CD4-positive, alpha-beta T cell treated with Interleukin-6 for 4 hours (primary cell): ENCODE data around the gene SASH1.

Experiments used
- DNase-seq: peaks from one replicate; pipeline ENCODE4 v3.0.0-alpha.2; 2020; ENCODE audit warnings: mixed read lengths

SASH1 gene

DNA sequence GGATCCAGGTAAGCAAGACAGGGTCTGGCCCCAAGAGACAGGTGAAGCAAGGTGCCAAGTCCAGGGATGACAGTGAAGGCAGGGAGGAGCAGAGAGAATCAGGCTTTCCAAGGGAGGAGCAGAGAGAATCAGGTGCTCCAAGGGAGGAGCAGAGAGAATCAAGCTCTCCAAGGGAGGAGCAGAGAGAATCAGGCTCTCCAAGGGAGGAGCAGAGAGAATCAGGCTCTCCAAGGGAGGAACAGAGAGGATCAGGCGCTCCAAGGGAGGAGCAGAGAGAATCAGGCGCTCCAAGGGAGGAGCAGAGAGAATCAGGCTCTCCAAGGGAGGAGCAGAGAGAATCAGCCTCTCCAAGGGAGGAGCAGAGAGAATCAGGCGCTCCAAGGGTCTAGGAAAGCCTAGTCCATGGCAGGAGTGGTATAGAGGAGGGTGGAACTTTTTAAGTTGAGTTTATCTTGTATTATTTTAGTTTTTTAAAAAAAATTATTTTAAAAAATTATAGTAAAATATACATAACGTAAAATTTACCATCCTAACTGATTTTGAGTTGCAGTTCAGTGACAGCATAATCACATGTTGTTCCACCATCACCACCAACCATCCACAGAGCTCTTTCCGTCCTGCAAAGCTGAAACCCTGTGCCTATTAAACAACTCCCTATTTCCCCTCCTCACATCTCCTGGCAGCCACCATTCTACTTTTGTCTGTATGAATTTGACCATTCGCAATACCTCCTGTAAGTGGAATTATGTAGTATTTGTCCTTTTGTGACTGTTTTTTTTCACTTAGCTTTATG is 64.1 kb downstream of the SASH1 start:
- no peak for DNase-seq

DNA sequence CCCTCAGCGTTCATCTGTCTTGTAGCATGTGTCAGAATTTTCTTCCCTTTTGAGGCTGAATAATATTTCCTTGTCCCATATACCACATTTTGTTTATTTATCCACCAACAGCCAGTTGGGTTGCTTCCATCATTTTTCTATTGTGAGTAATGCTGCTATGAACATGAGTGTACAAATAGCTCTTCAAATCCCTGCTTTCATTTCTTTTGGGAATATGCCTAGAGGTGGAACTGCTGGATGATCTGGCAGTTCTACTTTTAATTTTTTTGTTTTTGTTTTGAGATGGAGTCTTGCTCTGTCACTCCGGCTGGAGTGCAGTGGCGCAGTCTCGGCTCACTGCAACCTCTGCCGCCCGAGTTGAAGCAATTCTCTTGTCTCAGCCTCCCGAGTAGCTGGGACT is 64.7 kb downstream of the SASH1 start:
- DNase-seq: no peak

DNA sequence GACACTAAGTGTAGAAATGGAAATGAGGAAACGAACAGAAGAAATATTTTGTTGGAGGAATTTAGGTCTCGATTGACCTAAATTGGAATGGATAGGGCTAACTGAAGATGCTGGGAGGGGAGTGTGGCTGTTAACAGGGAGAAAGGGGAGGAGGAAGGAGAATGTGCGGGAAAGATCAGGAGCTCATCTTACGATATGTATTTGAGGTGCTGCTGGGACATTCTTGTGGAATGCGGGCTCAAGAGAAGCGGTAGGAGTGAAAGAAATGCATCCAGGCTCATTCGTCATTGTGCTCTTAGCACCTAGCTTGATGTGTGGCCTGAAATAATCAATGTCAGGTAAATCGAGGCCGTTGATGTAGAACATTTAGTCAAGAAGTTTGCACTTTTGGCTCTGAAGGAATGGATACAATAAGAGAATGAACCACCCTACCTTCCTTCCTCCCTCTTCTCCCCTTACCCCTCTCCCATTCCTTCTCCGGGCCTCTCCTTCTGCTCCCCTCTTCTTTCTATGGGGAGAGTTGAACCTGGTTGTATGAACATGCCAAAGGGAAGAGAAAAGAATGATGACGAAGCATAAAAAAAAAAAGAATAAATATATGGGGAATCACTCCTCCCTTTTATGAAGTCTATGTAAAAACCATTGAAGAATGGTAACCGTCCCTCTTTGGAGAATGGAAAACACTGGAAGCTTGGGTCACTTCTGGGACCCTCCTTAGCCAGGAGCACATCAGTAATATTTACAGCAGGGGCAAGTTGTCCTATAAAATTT is 70.9 kb downstream of the SASH1 start:
- no peak for DNase-seq

DNA sequence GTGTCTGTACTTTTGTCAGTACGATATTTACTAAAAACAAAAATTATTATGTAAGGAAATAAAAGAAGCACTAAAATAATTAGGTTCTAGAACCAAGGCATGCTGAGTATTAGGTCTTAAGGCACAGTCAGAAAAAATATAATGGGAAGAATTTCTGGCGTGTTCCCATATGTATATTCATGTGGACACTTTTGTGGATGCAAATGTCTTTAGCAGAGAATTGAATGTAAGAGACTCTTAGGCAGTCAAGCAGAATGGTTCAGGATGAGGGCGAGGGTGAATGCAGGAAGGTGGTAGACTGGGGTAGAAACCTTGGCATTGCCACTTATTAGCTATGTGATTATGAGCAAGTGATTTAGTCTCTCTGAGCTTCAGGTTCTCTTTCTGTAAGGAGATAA is 71.5 kb downstream of the SASH1 start:
- DNase-seq: no peak

DNA sequence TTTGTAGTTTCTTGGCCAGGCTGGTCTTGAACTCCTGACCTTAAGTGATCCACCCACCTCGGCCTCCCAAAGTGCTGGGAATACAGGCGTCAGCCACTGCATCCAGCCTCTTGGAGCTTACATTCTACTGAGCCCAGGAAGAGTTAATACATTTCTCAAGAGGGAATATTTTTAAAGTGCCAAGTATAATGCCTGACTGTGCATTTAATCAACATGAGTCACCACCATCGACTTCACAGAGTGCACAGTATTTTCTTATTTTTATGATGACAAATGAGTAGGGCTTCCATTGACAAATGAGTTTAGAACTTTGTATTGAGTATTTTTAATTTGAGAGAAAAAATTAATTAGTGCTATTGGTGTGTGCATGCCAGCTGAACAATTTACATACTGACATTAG is 72.2 kb downstream of the SASH1 start:
- no peak for DNase-seq

DNA sequence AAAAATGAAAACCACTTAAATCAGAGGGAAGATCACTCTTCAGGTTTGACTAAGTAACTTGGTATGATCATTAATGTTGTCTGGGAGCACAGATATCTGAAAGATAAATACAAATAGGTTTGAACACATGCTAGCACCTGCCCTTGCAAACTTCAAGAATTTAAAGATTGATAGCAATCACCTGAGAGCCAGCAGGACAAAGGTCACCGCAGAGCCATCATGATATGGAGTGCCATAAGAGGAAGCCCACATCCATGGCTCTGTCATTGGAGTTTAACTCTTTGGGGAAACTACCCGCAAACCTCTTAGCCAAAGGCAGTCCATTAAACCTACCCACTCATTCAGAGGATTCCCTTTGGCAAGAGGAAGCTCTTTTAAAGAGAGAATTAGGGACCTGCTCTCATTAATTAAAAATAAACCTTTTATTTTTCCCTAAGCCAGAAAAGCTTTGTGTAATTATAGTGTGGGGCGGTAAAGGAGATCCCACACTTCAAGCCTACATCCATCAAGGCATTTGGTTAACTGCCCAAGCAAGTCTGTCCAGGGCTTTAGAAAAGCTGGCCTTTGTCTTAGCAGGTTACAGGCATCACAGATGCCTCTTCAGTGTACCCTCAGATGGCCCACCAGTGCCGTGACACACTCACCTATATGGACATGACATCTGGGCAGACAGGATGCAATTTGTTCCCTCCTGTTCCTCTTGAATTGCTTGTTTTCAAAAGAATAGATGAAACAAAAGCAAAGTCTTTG is 73.0 kb downstream of the SASH1 start:
- no peak for DNase-seq

DNA sequence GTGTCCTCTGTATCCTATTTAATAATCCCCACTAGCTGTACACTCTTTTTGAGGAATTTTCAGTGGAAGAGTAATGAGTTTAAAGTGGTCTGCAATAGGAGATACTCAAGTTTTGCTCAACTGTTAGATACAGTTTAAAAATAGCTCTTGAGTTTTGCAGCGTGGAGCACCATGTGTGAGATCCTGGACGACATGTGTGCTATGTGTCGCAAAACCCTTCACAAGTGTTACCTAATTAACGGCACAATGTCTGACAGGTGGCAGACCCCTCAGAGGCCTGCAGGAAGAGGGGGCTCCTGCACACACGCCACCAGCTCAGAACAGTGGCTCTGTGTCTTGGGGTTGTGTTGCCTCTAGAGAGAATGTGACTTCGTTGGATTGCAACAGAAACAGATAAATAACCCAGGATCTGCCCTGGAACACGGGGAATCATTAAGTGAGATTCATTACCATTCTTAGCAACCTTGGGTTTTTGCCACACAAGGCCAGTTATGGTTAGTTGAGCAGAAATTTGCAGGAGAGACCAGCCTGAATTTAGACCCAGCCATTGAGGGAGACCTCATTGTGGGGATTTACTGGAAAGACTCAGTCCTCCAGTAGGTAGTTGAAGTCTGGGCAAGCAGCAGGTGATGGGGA is 73.8 kb downstream of the SASH1 start:
- DNase-seq: no peak

DNA sequence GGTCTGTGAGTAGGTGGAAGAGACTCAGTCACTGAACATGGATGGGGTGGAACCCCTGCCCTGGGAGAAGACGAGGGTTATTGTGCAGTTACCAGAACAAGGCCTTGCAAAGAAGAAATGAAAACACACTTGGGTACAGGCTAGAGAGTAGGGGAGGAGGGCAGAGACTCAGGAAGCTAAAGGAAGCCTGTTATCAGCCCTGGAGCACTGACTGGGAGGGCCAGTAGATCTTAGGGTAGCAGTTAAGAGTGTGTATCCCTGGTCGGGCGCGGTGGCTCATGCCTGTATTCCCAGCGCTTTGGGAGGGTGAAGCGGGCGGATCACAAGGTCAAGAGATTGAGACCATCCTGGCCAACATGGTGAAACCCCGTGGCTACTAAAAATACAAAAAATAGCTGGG is 74.4 kb downstream of the SASH1 start:
- DNase-seq: no peak

DNA sequence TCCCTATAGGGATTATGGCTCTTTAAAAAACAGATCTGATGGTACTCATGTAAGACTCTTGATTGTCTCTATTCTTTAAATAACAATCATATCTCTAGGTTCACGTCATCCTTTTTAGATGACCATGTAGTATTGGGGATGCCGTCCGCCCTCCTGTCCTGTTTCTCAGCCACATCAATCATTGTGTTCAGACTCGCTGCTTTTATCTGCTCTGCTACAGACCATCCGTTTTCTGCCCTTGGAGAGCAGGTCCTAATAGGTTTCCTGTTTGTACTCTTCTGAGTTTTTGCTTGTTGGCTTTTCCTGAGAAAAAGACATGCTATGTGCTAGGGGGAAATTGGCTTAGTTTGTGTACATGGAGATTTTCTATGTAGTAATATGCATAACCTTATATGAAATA is 76.8 kb downstream of the SASH1 start:
- no peak for DNase-seq

DNA sequence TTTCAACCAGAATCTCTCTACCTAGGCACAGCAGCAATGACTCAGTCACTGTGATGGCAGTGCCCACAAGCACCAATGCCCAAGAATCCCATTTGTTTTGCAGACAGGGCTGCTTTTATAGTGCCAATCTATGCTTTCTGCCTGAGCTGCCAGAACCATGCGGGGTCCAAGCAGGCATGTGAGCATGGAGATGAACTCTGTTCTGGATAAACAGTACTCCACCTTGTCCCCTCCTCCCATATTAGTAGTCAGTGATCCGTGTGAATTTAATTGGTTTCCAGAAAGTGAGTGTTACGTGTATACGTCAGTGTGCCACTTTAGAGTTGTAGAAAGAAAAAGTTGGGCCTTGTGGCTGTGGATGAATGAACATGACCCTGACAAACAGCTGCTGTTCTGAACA is 79.4 kb downstream of the SASH1 start:
- no peak for DNase-seq

DNA sequence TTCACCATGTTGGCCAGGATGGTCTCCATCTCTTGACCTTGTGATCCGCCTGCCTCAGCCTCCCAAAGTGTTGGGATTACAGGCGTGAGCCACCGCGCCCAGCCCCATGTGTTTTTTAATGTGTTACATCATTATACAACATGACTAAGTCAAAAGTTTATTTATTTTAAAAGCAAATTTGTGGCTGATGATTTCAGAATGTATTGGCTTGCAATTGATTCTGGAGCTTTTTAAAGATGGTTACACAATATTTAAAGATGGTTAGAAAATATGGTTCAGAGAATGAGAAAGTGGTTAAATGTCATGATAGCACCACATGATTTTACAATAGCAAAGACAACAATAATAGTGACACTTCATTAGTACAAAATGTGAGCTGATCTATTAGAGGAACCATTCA is 80.5 kb downstream of the SASH1 start:
- DNase-seq: no peak

DNA sequence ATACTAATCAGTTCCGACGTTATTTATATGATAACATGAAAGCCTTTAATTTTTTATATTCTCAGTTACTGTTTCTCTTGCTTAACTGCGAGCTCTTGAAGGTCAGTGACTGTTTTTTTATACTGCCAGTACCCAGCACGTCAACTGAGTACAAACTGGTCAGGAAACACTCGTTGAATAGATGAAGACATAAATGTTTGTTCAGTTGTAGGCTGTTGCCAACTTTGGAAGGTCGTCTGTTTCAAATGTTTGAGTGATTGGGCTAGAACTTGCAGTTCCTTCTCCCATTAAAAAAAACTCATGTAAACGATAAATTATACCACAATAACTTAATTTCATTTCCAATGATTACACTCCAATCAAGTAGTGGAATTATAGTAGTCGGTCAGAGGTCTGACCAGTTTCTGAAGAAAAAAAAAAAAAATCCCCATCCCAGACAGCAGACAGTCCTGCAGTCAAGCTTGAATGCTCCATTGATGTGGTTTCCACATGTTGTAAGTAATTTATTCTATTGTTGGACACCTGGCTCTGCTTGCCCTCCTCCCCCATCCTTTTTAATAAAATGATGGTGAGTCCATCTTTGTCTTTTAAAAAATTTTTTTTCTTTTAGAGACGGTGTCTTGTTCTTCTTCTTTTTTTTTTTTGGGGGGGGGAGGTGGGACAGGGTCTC is 81.1 kb downstream of the SASH1 start:
- DNase-seq: no peak

DNA sequence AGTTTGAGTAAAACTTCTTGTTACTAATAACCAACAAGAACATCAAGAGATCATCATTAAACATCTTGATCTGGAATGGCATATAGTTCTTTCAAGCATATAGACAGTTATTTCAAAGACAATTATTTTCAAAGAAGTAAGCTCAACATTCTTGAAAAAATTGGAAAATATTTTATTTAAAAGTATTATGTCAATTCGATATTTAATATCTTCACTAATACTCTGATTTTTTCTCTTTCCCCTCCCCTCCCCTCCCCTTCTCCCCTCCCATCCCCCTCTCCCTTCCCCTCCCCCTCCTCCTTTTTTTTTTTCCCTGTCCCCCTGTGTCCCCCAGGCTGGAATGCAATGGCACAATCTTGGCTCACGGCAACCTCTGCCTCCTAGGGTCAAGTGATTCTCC is 82.8 kb downstream of the SASH1 start:
- no peak for DNase-seq

DNA sequence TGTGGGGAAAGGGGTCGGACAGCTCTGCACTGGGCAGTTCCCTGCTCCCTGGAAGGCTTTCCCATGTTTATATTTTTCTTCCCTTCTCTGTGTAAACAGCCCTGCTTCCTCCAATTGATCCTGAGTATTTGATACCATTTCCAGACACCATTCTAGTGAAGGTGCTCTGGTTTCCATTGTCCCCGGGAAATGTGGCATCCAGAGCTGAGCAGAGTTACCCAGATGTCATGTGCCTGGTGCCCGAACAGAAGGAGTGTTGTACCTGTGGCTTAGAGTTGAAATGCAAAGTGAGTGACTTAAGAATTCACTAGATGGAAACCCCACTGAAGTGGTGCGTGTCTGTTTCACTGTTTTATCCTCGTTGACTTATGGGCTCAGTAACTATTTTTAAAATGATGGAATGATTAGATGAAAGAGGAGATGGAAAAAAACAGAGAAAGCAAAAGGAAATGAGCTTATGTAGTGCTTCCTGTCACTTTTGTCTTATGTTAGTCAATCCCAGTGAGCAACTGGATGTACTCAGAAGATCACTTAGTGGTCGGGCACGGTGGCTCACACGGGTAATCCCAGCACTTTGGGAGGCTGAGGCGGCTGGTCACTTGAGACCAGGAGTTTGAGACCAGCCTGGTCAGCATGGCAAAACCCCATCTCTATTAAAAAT is 83.8 kb downstream of the SASH1 start:
- no peak for DNase-seq

DNA sequence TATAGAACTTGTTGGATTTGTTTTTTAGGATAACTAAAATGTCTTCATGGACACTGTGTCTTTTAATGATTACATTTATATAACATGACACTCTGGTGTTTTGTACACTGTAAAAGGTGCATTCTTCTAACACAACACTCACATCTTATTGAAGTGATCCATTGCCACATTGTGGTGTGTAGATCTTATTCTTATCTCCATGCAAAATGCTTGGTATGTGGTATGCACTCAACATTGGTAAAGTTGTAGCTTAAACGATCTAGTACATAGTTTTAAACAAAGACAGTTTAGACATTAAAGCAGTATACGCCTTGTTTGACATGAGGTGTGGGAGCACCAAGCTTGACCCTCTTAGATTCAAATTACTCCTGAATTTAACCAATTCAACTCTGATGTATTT is 84.7 kb downstream of the SASH1 start:
- no peak for DNase-seq

DNA sequence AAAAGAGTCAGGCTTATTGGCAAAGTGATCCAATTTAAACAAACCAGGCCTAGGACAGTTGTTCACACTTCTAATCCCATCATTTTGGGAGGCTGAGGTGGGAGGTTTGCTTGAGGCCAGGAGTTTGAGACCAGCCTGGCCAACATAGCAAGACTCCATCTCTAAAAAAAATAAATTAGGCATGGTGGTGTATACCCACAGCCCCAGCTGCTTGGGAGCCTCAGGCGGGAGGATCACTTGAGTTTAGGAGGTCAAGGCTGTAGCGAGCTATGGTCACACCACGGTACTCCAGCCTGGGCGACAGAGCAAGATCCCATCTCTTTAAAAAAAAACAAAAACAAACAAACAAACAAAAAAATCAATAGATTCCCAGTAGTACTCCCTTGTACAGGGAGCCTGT is 86.8 kb downstream of the SASH1 start:
- DNase-seq: no peak

DNA sequence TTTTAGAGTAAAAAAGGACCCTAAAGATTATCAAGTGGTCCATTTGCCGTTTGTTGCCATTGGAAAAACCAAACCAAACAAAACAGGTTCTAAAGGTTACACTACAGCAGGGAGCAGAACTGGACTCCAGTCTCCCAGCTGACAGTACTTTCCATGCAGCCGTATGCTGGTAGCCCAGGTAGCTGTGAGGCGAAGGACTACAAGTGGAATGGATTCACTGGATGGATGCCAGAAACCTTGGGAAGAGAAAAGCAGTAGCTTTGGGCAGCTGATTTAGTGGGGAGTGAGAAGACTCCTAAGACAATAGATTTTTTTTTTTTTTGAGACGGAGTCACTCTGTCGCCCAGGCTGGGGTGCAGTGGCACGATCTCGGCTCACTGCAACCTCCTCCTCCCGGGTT is 88.3 kb downstream of the SASH1 start:
- DNase-seq: no peak

DNA sequence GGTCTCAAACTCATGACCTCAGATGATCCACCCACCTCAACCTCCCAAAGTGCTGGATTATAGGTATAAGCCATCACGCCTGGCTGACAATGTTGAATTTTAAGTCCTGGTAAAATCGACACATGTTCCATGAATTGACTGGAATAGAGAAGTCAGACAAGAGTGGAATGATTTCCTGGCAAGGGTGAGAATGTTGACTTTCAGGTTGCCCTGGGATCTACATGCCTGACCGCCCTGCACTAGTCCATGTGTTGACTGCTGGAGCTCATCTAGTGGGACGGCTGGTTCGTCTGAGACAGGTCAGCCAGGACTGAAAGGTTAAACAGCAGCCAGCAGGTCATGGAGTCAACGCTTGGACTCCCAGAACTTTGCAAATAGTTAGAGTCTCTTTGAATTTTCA is 88.8 kb downstream of the SASH1 start:
- DNase-seq: no peak

DNA sequence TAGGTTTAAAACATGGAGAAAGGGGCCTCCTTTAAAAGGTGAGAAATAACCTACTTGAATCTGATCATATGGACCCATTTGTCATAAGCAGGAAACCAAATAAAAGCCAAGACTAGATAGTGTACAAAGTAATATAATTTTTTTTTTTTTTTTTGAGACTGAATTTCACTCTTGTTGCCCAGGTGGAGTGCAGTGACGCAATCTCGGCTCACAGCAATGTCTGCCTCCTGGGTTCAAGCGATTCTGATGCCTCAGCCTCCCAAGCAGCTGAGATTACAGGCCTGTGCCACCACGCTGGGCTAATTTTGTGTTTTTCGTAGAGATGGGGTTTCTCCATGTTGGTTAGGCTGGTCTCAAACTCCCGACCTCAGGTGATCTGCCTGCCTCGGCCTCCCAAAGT is 89.2 kb downstream of the SASH1 start:
- no peak for DNase-seq

DNA sequence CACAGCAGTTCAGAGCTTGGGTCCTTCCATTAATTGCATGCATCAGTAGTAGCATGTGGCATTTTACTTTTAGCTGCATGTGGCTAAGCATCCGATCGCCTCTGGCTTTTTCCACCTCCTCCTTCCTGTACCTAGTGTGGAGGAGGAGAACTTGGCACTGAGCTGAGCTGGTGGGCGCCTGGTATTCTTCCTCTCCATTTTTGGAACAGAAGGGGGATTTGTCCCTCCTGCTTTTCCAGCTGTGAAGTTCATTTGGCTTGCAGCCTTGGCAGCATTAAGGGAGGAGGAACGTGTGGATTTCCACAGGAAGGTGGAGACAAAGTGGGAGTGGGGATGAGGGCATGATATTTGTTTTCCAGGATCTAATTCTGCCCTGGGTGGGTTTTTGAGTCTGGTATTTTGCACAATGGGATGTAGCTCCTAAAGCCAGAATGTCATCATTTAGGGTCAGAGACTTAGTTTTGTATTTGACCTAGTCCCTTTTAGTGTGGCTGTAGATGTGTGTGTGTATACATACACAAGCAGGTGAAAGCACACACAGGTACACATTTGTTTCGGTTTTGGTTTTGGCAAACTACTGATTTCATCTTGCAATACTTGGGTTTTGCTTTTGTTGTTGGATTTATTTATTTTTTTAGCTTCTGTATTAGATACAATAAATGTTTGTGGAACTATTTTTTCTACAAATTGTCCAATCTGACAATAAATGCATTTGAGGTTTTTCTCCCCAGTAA is 90.0 kb downstream of the SASH1 start:
- DNase-seq: no peak

DNA sequence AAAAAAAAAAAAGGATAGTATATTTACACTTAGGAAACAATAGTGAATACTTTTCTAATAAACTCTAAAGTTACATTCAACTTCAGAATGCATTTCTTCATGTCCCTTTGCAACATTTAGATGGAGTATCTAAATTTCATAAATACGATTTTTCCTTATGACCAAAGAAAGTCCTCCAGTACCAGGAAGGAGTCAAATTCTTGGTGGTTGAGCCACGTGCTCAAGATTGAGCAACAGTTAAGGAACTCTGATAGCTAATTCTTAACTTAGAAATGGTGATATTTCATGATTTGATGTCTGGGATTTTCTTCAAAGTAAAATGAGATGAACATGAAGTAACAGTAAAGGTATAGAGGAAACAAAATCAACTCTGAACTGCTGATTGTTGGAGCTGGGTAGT is 92.7 kb downstream of the SASH1 start:
- no peak for DNase-seq

DNA sequence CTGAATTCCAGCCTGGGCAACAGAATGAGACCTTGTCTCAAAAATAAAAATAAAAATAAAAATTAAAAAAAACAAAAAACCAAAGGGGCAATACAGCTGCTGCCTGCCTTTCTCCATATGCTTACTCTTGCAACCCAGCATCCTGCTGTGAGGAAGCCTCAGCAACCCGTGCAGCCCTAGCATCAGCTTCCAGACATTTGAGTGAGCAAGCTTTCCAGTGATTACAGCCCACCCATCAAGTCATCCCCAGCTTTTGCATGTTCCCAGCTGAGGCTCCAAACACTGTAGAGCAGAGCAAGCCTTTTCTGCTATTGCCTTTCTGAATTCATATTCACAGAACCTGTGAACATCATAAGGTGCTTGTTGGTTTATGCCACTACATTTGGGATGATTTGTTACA is 93.8 kb downstream of the SASH1 start:
- no peak for DNase-seq
